Measurements from ENCODE around the gene ME2.
"Not testable (repeated sequence)": the region's sequence is repeated elsewhere in the genome, so short reads cannot be mapped to it uniquely, and the experiment has no call there.

The ME2 gene

GRCh38 chr18:50877545-50878265, 1.2 kb upstream of the ME2 start:
- FAIRE-seq (peak; percentile 52), DNase-seq (ENCODE audit: insufficient read length, low spot score) (no peak)
- TF ChIP-seq POLR2A (IDR thresholded peaks at IDR 0.05; ENCODE audit: low read depth, low read length) = no peak
- no peak for TF ChIP-seq SPI1 (IDR thresholded peaks at IDR 0.05; ENCODE audit: low read depth, low read length)
- TF ChIP-seq TAF1 (IDR thresholded peaks at IDR 0.05; ENCODE audit: low read depth, low read length) = no peak

- peak; percentile 25 for DNase-seq (ENCODE audit: insufficient read length, low spot score)
- no peak for FAIRE-seq
- TF ChIP-seq PAX5 (IDR thresholded peaks at IDR 0.05; ENCODE audit: insufficient read depth, low read length, severe bottlenecking) = no peak
- no peak for TF ChIP-seq TAF1 (IDR thresholded peaks at IDR 0.05; ENCODE audit: low read depth, low read length)
- TF ChIP-seq POLR2AphosphoS5 (IDR thresholded peaks at IDR 0.05; ENCODE audit: low read depth, low read length) = no peak
- TF ChIP-seq SPI1 (IDR thresholded peaks at IDR 0.05; ENCODE audit: low read depth, low read length) = no peak
- no peak for TF ChIP-seq POLR2A (IDR thresholded peaks at IDR 0.05; ENCODE audit: low read depth, low read length)
- TF ChIP-seq POU2F2 (IDR thresholded peaks at IDR 0.05; ENCODE audit: low read depth, low read length) = no peak
Measured at GRCh38 chr18:50879302-50880118, 592 bp downstream of the ME2 start.

GRCh38 chr18:50880119-50880465, 1.2 kb downstream of the ME2 start:
- no peak for TF ChIP-seq POU2F2 (IDR thresholded peaks at IDR 0.05; ENCODE audit: low read depth, low read length)
- no peak for TF ChIP-seq PAX5 (IDR thresholded peaks at IDR 0.05; ENCODE audit: insufficient read depth, low read length, severe bottlenecking)
- TF ChIP-seq POLR2A (IDR thresholded peaks at IDR 0.05; ENCODE audit: low read depth, low read length) = no peak
- no peak for TF ChIP-seq TAF1 (IDR thresholded peaks at IDR 0.05; ENCODE audit: low read depth, low read length)
- TF ChIP-seq POLR2AphosphoS5 (IDR thresholded peaks at IDR 0.05; ENCODE audit: low read depth, low read length) = no peak
- TF ChIP-seq SPI1 (IDR thresholded peaks at IDR 0.05; ENCODE audit: low read depth, low read length) = no peak
- DNase-seq (ENCODE audit: insufficient read length, low spot score) (no peak), FAIRE-seq (peak; percentile 92)

- not testable (repeated sequence) for DNase-seq (ENCODE audit: insufficient read length, low spot score); FAIRE-seq
Measured at GRCh38 chr18:50880944-50881343, 2.0 kb downstream of the ME2 start.

GRCh38 chr18:50886929-50887328, 8.0 kb downstream of the ME2 start:
- no peak for FAIRE-seq
- TF ChIP-seq PAX5 (IDR thresholded peaks at IDR 0.05; ENCODE audit: insufficient read depth, low read length, severe bottlenecking) (no peak), POLR2AphosphoS5 (IDR thresholded peaks at IDR 0.05; ENCODE audit: low read depth, low read length) (no peak), POLR2A (IDR thresholded peaks at IDR 0.05; ENCODE audit: low read depth, low read length) (no peak), POU2F2 (IDR thresholded peaks at IDR 0.05; ENCODE audit: low read depth, low read length) (no peak), SPI1 (IDR thresholded peaks at IDR 0.05; ENCODE audit: low read depth, low read length) (no peak), TAF1 (IDR thresholded peaks at IDR 0.05; ENCODE audit: low read depth, low read length) (no peak)
- no peak for DNase-seq (ENCODE audit: insufficient read length, low spot score)

- TF ChIP-seq POU2F2 (IDR thresholded peaks at IDR 0.05; ENCODE audit: low read depth, low read length) = no peak
- no peak for FAIRE-seq
- DNase-seq (ENCODE audit: insufficient read length, low spot score) = no peak
Measured at GRCh38 chr18:50895350-50896045, 16.6 kb downstream of the ME2 start.

- DNase-seq (ENCODE audit: insufficient read length, low spot score) = no peak
- FAIRE-seq = no peak
- TF ChIP-seq POU2F2 (IDR thresholded peaks at IDR 0.05; ENCODE audit: low read depth, low read length) = no peak
- TF ChIP-seq SPI1 (IDR thresholded peaks at IDR 0.05; ENCODE audit: low read depth, low read length) = no peak
- TF ChIP-seq PAX5 (IDR thresholded peaks at IDR 0.05; ENCODE audit: insufficient read depth, low read length, severe bottlenecking) = no peak
- no peak for TF ChIP-seq POLR2AphosphoS5 (IDR thresholded peaks at IDR 0.05; ENCODE audit: low read depth, low read length)
- TF ChIP-seq POLR2A (IDR thresholded peaks at IDR 0.05; ENCODE audit: low read depth, low read length) = no peak
- no peak for TF ChIP-seq TAF1 (IDR thresholded peaks at IDR 0.05; ENCODE audit: low read depth, low read length)
Measured at GRCh38 chr18:50896093-50896492, 17.2 kb downstream of the ME2 start.

GRCh38 chr18:50898919-50899318, 20.0 kb downstream of the ME2 start:
- TF ChIP-seq TAF1 (IDR thresholded peaks at IDR 0.05; ENCODE audit: low read depth, low read length) = no peak
- peak; percentile 16 for FAIRE-seq
- DNase-seq (ENCODE audit: insufficient read length, low spot score) = no peak

- DNase-seq (ENCODE audit: insufficient read length, low spot score) = no peak
- no peak for TF ChIP-seq PAX5 (IDR thresholded peaks at IDR 0.05; ENCODE audit: insufficient read depth, low read length, severe bottlenecking)
- TF ChIP-seq TAF1 (IDR thresholded peaks at IDR 0.05; ENCODE audit: low read depth, low read length) = no peak
- no peak for TF ChIP-seq POU2F2 (IDR thresholded peaks at IDR 0.05; ENCODE audit: low read depth, low read length)
- TF ChIP-seq POLR2AphosphoS5 (IDR thresholded peaks at IDR 0.05; ENCODE audit: low read depth, low read length) = no peak
- TF ChIP-seq POLR2A (IDR thresholded peaks at IDR 0.05; ENCODE audit: low read depth, low read length) = no peak
- no peak for TF ChIP-seq SPI1 (IDR thresholded peaks at IDR 0.05; ENCODE audit: low read depth, low read length)
- FAIRE-seq = no peak
Measured at GRCh38 chr18:50902797-50903196, 23.9 kb downstream of the ME2 start.

- TF ChIP-seq PAX5 (IDR thresholded peaks at IDR 0.05; ENCODE audit: insufficient read depth, low read length, severe bottlenecking) (no peak), POLR2AphosphoS5 (IDR thresholded peaks at IDR 0.05; ENCODE audit: low read depth, low read length) (no peak), POLR2A (IDR thresholded peaks at IDR 0.05; ENCODE audit: low read depth, low read length) (no peak), TAF1 (IDR thresholded peaks at IDR 0.05; ENCODE audit: low read depth, low read length) (no peak)
- no peak for DNase-seq (ENCODE audit: insufficient read length, low spot score)
- no peak for FAIRE-seq
Measured at GRCh38 chr18:50906843-50907242, 27.9 kb downstream of the ME2 start.

Measured in GM12891 (cell line).